ENCODE data around the gene LBP. TPM values are rescaled to one million over a fixed set of nuclear protein-coding genes. Genes with fewer than 3 reads are reported as not detected.

Gene LBP
- polyA plus RNA-seq, 1 donor from 2014 or later: not detected

DNA sequence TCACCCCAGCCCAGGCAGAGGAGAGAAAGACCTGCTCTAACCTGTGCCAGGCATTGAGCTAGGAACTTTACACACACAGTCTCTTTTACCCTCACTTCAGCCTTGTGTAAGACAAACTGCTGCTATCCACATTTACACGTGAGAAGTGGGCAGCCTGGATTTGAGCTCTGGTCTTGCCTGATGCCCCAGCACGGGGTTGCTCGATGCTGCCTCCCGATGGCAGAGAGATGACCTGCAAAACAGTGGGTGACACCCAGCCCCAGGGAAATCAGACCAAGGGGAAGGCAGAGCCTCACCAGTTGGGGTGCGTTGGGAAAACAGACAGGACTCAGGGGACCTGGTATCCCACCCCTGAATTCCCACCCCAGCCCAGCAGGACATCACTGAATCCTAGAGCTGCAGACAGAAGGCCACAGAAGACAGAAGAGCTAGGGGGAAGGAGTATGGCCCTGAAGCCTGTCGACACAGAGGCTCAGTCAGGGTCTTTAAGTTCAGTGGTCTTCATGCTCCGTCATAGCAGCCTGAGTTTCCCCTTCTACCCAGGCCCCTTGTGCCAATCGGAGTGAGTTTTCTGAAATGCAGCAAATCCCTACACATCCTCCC, 41.3 kb upstream of the LBP start:
- Histone ChIP-seq H3K79me2 (replicated peaks; ENCODE audit: insufficient read depth, low read length) (no peaks in the 10 kb centered on the region), H3K27ac (ENCODE audit: low read length) (no peak overlapping the region), H3K9me2 (ENCODE audit: insufficient read depth, low read length) (no peaks in the 10 kb centered on the region), H3K9me3 (ENCODE audit: low read length) (no peaks in the 10 kb centered on the region), H4K20me1 (ENCODE audit: insufficient read depth) (no peaks in the 10 kb centered on the region), H2AFZ (ENCODE audit: low read depth, low read length) (no peak overlapping the region), H3K4me3 (ENCODE audit: low read length) (no peak overlapping the region), H3K27me3 (ENCODE audit: insufficient read depth, low read depth, low read length) (no peaks in the 10 kb centered on the region), H3K9ac (ENCODE audit: low read length) (no peak overlapping the region), H3K4me2 (ENCODE audit: low read length) (no peak overlapping the region), H3F3A (ENCODE audit: insufficient read depth, low read length, poor library complexity, severe bottlenecking) (no peaks in the 10 kb centered on the region), H3K36me3 (ENCODE audit: insufficient read depth, low read length) (no peaks in the 10 kb centered on the region)
- TF ChIP-seq, protein P1, sequence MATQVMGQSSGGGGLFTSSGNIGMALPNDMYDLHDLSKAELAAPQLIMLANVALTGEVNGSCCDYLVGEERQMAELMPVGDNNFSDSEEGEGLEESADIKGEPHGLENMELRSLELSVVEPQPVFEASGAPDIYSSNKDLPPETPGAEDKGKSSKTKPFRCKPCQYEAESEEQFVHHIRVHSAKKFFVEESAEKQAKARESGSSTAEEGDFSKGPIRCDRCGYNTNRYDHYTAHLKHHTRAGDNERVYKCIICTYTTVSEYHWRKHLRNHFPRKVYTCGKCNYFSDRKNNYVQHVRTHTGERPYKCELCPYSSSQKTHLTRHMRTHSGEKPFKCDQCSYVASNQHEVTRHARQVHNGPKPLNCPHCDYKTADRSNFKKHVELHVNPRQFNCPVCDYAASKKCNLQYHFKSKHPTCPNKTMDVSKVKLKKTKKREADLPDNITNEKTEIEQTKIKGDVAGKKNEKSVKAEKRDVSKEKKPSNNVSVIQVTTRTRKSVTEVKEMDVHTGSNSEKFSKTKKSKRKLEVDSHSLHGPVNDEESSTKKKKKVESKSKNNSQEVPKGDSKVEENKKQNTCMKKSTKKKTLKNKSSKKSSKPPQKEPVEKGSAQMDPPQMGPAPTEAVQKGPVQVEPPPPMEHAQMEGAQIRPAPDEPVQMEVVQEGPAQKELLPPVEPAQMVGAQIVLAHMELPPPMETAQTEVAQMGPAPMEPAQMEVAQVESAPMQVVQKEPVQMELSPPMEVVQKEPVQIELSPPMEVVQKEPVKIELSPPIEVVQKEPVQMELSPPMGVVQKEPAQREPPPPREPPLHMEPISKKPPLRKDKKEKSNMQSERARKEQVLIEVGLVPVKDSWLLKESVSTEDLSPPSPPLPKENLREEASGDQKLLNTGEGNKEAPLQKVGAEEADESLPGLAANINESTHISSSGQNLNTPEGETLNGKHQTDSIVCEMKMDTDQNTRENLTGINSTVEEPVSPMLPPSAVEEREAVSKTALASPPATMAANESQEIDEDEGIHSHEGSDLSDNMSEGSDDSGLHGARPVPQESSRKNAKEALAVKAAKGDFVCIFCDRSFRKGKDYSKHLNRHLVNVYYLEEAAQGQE (IDR thresholded peaks at IDR 0.05; ENCODE audit: borderline replicate concordance): no peak
- TF ChIP-seq, protein P2, sequence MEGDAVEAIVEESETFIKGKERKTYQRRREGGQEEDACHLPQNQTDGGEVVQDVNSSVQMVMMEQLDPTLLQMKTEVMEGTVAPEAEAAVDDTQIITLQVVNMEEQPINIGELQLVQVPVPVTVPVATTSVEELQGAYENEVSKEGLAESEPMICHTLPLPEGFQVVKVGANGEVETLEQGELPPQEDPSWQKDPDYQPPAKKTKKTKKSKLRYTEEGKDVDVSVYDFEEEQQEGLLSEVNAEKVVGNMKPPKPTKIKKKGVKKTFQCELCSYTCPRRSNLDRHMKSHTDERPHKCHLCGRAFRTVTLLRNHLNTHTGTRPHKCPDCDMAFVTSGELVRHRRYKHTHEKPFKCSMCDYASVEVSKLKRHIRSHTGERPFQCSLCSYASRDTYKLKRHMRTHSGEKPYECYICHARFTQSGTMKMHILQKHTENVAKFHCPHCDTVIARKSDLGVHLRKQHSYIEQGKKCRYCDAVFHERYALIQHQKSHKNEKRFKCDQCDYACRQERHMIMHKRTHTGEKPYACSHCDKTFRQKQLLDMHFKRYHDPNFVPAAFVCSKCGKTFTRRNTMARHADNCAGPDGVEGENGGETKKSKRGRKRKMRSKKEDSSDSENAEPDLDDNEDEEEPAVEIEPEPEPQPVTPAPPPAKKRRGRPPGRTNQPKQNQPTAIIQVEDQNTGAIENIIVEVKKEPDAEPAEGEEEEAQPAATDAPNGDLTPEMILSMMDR (IDR thresholded peaks at IDR 0.05; ENCODE audit: poor library complexity, severe bottlenecking): no peak
- TF ChIP-seq TAF1 (IDR thresholded peaks at IDR 0.05; ENCODE audit: low read depth) (no peak), EZH2 (IDR thresholded peaks at IDR 0.05; ENCODE audit: borderline replicate concordance, insufficient read depth, low read length, poor library complexity, severe bottlenecking) (no peak), SMC3 (conservative IDR thresholded peaks at IDR 0.05; ENCODE audit: poor library complexity) (no peak), MXI1 (conservative IDR thresholded peaks at IDR 0.05; ENCODE audit: poor library complexity, severe bottlenecking) (no peak), RAD21 (conservative IDR thresholded peaks at IDR 0.05) (no peak)

DNA sequence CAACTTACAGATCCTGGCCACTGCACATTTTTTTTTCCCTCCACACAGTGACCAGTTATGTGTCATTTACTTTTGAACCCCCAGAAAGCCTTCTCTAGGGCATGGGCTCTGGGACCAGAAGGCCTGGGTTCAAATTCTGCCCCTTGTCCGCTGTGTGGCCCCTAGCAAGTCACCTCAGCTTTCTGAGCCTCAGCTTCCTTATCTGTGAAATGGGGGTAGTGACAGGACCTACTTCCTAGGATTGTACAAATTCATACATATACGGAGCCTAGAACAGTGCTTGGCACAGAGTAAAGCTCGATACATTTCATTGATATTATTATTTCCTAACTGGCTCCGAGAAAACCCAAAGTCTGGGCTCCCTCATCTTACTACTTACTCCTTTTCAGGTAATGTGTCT, 40.7 kb upstream of the LBP start:
- Histone ChIP-seq H4K20me1 (ENCODE audit: insufficient read depth) (no peaks in the 10 kb centered on the region), H3F3A (ENCODE audit: insufficient read depth, low read length, poor library complexity, severe bottlenecking) (no peaks in the 10 kb centered on the region)

More for the DNA sequence above, 40.7 kb upstream of the LBP start:
- Histone ChIP-seq H3K4me2 (ENCODE audit: low read length) (no peak overlapping the region), H3K79me2 (replicated peaks; ENCODE audit: insufficient read depth, low read length) (no peaks in the 10 kb centered on the region), H3K9me2 (ENCODE audit: insufficient read depth, low read length) (no peaks in the 10 kb centered on the region), H3K27me3 (ENCODE audit: insufficient read depth, low read depth, low read length) (no peaks in the 10 kb centered on the region), H2AFZ (ENCODE audit: low read depth, low read length) (no peak overlapping the region), H3K9ac (ENCODE audit: low read length) (no peak overlapping the region), H3K27ac (ENCODE audit: low read length) (no peak overlapping the region), H3K36me3 (ENCODE audit: insufficient read depth, low read length) (no peaks in the 10 kb centered on the region), H3K4me3 (ENCODE audit: low read length) (no peak overlapping the region), H3K9me3 (ENCODE audit: low read length) (no peaks in the 10 kb centered on the region)
- TF ChIP-seq, protein P2 (IDR thresholded peaks at IDR 0.05; ENCODE audit: poor library complexity, severe bottlenecking): no peak
- TF ChIP-seq SMC3 (conservative IDR thresholded peaks at IDR 0.05; ENCODE audit: poor library complexity) (no peak), MXI1 (conservative IDR thresholded peaks at IDR 0.05; ENCODE audit: poor library complexity, severe bottlenecking) (no peak)

Data from neural cell (in vitro differentiated cells).